HepG2 (cell line): ENCODE measurements around the gene UBAC1. TPM values are rescaled to one million over a fixed set of nuclear protein-coding genes. Genes with fewer than 3 reads are reported as not detected.

Experiments
- ATAC-seq: fragments of 200-7000 bp; cut with Tn5 transposase; 3 replicates; pipeline ENCODE4 v1.9.1; 2020; ENCODE audit warnings: mild to moderate bottlenecking, moderate library complexity
- BruUV-seq: library from RNA; stranded (reverse); fragments of 400-500 nt; replicated peaks from 2 replicates; lab custom pipeline; 2021; lab: Mats Ljungman, UMichigan
- CTCF ChIA-PET: fragments of 300-600 bp; formaldehyde crosslinking; extraction: SDS; loops from one replicate; lab custom pipeline; 2021; ENCODE audit warnings: low total read pairs, inconsistent platforms, low intra/inter-chr PET ratio; lab: Yijun Ruan, JAX
- POLR2A ChIA-PET: fragments of 350-600 bp; sonication (Branson Sonifier 250); formaldehyde crosslinking; loops from one replicate; lab custom pipeline; 2020; ENCODE audit warnings: antibody characterized with exemption, inconsistent platforms; lab: Yijun Ruan, JAX
- DNase-seq: peaks from one replicate; pipeline ENCODE4 v3.0.0-alpha.2; 2015; ENCODE audit warnings: low spot score
- FAIRE-seq: peaks from 3 replicates; lab custom pipeline; 2011; peaks lifted over from hg19 to GRCh38; lab: Jason Lieb, UNC
- H2AFZ ChIP-seq: one replicate; pipeline ENCODE4 v1.6.1; 2011; ENCODE audit warnings: low read length, inconsistent platforms
- H3K27ac ChIP-seq: fragments of 300-600 bp; 3 replicates; pipeline ENCODE4 v1.8.0; 2011; ENCODE audit warnings: mixed run types, mild to moderate bottlenecking, mixed read lengths, low read length, inconsistent platforms; ENCODE audit not compliant: insufficient read depth; ENCODE audit errors: extremely low read length
- H3K27me3 ChIP-seq, 2 experiments: fragments of 200-600 bp in 1 of 2; 2 replicates in 1 of 2; 3 replicates in 1 of 2; pipeline versions ENCODE4 v1.6.0 to v1.8.0; 2011; ENCODE audit warnings: low read length in 2 of 2, mild to moderate bottlenecking in 2 of 2, moderate library complexity in 2 of 2, inconsistent platforms in 1 of 2; ENCODE audit not compliant: insufficient read depth in 2 of 2, control insufficient read depth in 1 of 2
- H3K36me3 ChIP-seq, 2 experiments: fragments of 200-600 bp in 1 of 2; replicated peaks in 1 of 2; 2 replicates in 1 of 2; 3 replicates in 1 of 2; pipeline versions ENCODE4 v1.5.1 to v1.8.0; 2011; ENCODE audit warnings: low read length in 2 of 2, inconsistent platforms in 1 of 2; ENCODE audit not compliant: insufficient read depth in 2 of 2, control insufficient read depth in 1 of 2
- H3K4me1 ChIP-seq: 2 replicates; pipeline ENCODE4 v1.5.1; 2012; ENCODE audit warnings: low read length, inconsistent platforms; ENCODE audit not compliant: insufficient read depth
- H3K4me2 ChIP-seq: 2 replicates; pipeline ENCODE4 v1.6.0; 2011; ENCODE audit warnings: low read depth, low read length, inconsistent platforms
- H3K4me3 ChIP-seq, 3 experiments: fragments of 200-600 bp in 1 of 3; sonication (generic), shearing (Covaris generic) in 1 of 3; replicated peaks in 1 of 3; 2 replicates each; pipeline ENCODE4 v1.5.1; 2011 to 2016; ENCODE audit warnings: low read length in 3 of 3, inconsistent platforms in 2 of 3, low read depth in 2 of 3, mild to moderate bottlenecking in 2 of 3, control low read depth in 1 of 3, mixed read lengths in 1 of 3; ENCODE audit not compliant: insufficient read depth in 1 of 3
- H3K79me2 ChIP-seq: one replicate; pipeline ENCODE4 v1.6.1; 2011; ENCODE audit warnings: low read length, inconsistent platforms; ENCODE audit not compliant: insufficient read depth
- H3K9ac ChIP-seq: 2 replicates; pipeline ENCODE4 v1.6.0; 2011; ENCODE audit warnings: mild to moderate bottlenecking, low read depth, low read length, inconsistent platforms; ENCODE audit not compliant: insufficient read depth
- H3K9me3 ChIP-seq: 2 replicates; pipeline ENCODE4 v1.5.1; 2012; ENCODE audit warnings: mild to moderate bottlenecking, low read length
- H4K20me1 ChIP-seq: 2 replicates; pipeline ENCODE4 v1.6.0; 2011; ENCODE audit warnings: inconsistent platforms, mild to moderate bottlenecking, low read length, moderate library complexity; ENCODE audit not compliant: insufficient read depth
- E2F1 ChIP-seq: sonication (generic); formaldehyde crosslinking; IDR thresholded peaks from 2 replicates; pipeline ENCODE4 v1.5.0; 2020; ENCODE audit warnings: missing genetic modification reagents
- HOXA7 ChIP-seq: sonication (generic); formaldehyde crosslinking; IDR thresholded peaks from 2 replicates; pipeline ENCODE4 v1.8.1; 2022; ENCODE audit warnings: mild to moderate bottlenecking, missing genetic modification reagents, moderate library complexity
- MAFF ChIP-seq: IDR thresholded peaks from 2 replicates; pipeline ENCODE4 v1.6.1; 2011; ENCODE audit warnings: low read depth, low read length, improper control_type of control experiment
- MEIS1 ChIP-seq: sonication (generic); formaldehyde crosslinking; IDR thresholded peaks from 2 replicates; pipeline ENCODE4 v1.9.0; 2021; ENCODE audit warnings: mild to moderate bottlenecking, missing genetic modification reagents, moderate library complexity, borderline replicate concordance
- SPEN ChIP-seq: sonication (generic); formaldehyde crosslinking; IDR thresholded peaks from 2 replicates; pipeline ENCODE4 v1.5.1; 2020; ENCODE audit warnings: low read depth, mild to moderate bottlenecking, missing genetic modification reagents
- THAP11 ChIP-seq: IDR thresholded peaks from 2 replicates; pipeline ENCODE4 v1.6.1; 2016; ENCODE audit warnings: missing biosample characterization, missing genetic modification reagents
- ZBTB7A ChIP-seq: sonication (generic); formaldehyde crosslinking; IDR thresholded peaks from 2 replicates; pipeline ENCODE4 v1.8.0; 2022; ENCODE audit warnings: mild to moderate bottlenecking, missing genetic modification reagents
- ZNF670 ChIP-seq: sonication (generic); formaldehyde crosslinking; IDR thresholded peaks from 2 replicates; pipeline ENCODE4 v1.8.0; 2022; ENCODE audit warnings: mild to moderate bottlenecking, missing genetic modification reagents, borderline replicate concordance
- ZNF749 ChIP-seq: sonication (generic); formaldehyde crosslinking; IDR thresholded peaks from 2 replicates; pipeline ENCODE4 v1.8.0; 2022; ENCODE audit warnings: mild to moderate bottlenecking, missing genetic modification reagents, moderate library complexity, borderline replicate concordance
- WGBS: methylation state at CpG from one replicate; pipeline ENCODE4 v1.1.6; 2017; ENCODE audit warnings: low lambda C conversion rate; 5-methylcytosine and 5-hydroxymethylcytosine counted together
- in situ Hi-C: cut with HindIII; loops from 2 replicates; pipeline ENCODE4 v1.10.0; 2017; ENCODE audit warnings: low pct_unique_long_range_greater_than_20kb; ENCODE audit not compliant: extremely low pct_ligation_motif_present
- intact Hi-C: fragments of 100-400 bp; cut with micrococcal nuclease; formaldehyde crosslinking; loops from one replicate; pipeline ENCODE4 v1.10.0; 2022; ENCODE audit not compliant: unreplicated experiment
- polyA plus RNA-seq, 8 experiments: library from polyadenylated mRNA; depleted of rRNA in 3 of 8; stranded (reverse) in 7 of 8; unstranded in 1 of 8; fragments of >200 nt; fragmentation: Illumina TruSeq in 4 of 8; extraction: Trizol in 4 of 8; gene quantifications; 2 replicates each; pipeline versions ENCODE4 v1.2.1 to v1.2.3, GENCODE V29; 2011 to 2016; ENCODE audit warnings: low read depth in 4 of 8, missing spikeins in 1 of 8, mixed read lengths in 1 of 8; ENCODE audit not compliant: insufficient read depth in 1 of 8
- total RNA-seq, 5 experiments: library from RNA; depleted of rRNA; stranded (reverse); fragments of >200 nt; fragmentation: Illumina TruSeq; extraction: Trizol; gene quantifications; 2 replicates each; pipeline ENCODE4 v1.2.3, GENCODE V29; 2016; ENCODE audit warnings: low read depth in 1 of 5

UBAC1 gene
- total and polyA plus RNA-seq, 2 of the 13 experiments (the other 11 are each of a cell fraction or from before 2014, with no cell fraction given), result 32.2 to 34.1 TPM

- H3K9ac ChIP-seq, result no peak overlapping the region
- H3K9me3 ChIP-seq, result no peaks in the 10 kb centered on the region
- no peak overlapping the region for H3K4me2 ChIP-seq
- H2AFZ ChIP-seq, result no peak overlapping the region
- intact Hi-C loops (no loop called here), in situ Hi-C loops (no loop called here)
- ChIA-PET CTCF (no interaction called here), POLR2A (no interaction called here)
- no peaks in the 10 kb centered on the region for H3K79me2 ChIP-seq
- H3K36me3 ChIP-seq, result peaks cover 7 to 26% of the 10 kb centered on the region in 2 experiments; a peak in 4 of 5 replicates
- FAIRE-seq (no peak), ATAC-seq (no peak), DNase-seq (no peak)
- no peaks in the 10 kb centered on the region for H3K27me3 ChIP-seq
- no peak overlapping the region for H3K4me3 ChIP-seq
- H3K4me1 ChIP-seq, result no peaks in the 10 kb centered on the region
- 98% methylated on average over 12 of the region's 33 CpGs for WGBS
- BruUV-seq, result no TSS peak
- no peaks in the 10 kb centered on the region for H4K20me1 ChIP-seq
- TF ChIP-seq ZNF749 (CRISPR knock-in tag) (no peak), ZNF670 (CRISPR knock-in tag) (no peak), HOXA7 (CRISPR knock-in tag) (no peak), ZBTB7A (CRISPR knock-in tag) (no peak), MEIS1 (no peak), THAP11 (no peak), E2F1 (no peak), MAFF (no peak), SPEN (CRISPR knock-in tag) (no peak)
- no peak overlapping the region for H3K27ac ChIP-seq
Observed at GRCh38 chr9:135930446-135931345, 30.5 kb downstream of the UBAC1 start.
